ENCODE data around the gene OR2AT4.
"Not testable (repeated sequence)": the region's sequence is repeated elsewhere in the genome, so short reads cannot be mapped to it uniquely, and the experiment has no call there.

Gene OR2AT4

DNA sequence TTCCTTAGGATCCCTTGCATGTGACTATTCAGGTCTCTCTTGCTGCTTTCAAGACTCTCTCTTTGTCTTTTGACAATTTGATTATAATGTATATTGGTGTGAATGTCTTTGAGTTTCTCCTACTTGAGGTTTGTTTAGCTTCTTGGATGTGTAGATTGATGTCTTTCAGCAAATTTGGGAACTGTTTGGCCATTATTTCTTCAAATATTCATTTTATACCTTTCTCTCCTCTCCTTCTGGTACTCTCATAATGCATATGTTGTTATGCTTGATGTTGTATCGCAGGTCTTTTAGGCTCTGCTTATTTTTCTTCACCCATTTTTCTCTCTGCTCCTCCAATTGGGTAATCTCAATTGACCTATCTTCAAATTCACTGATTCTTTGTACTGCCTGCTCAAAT, 44.2 kb downstream of the OR2AT4 start:
- no peak overlapping the region for H3K27ac ChIP-seq (ENCODE audit: insufficient read depth in 1 of 2, low read depth in 1 of 2, low read length in 2 of 2, poor library complexity in 1 of 2, severe bottlenecking in 2 of 2)
- no peaks in the 10 kb centered on the region for H3K27me3 ChIP-seq (replicated peaks in 2 of 5; ENCODE audit: control insufficient read depth in 4 of 5, insufficient read depth in 5 of 5, low read length in 4 of 5)
- POLR2A ChIA-PET = no interaction called here
- H3K4me3 ChIP-seq (ENCODE audit: control insufficient read depth in 1 of 7, extremely low read depth in 1 of 7, insufficient read depth in 4 of 7, low read depth in 2 of 7, low read length in 6 of 7) = no peak overlapping the region
- peaks cover 0 to 4% (median 1%) of the 10 kb centered on the region in 4 experiments for H3K4me1 ChIP-seq (ENCODE audit: control extremely low read depth in 1 of 4, control insufficient read depth in 4 of 4, insufficient read depth in 4 of 4, low read length in 3 of 4)
- no CpG with 5 or more reads among the region's 1 CpG for WGBS (ENCODE audit: insufficient coverage)
- no peaks in the 10 kb centered on the region for H3K36me3 ChIP-seq (ENCODE audit: control insufficient read depth in 4 of 4, insufficient read depth in 4 of 4, low read length in 3 of 4)
- DNase-seq = no peak
- CTCF ChIA-PET = no interaction called here
- H3K9me3 ChIP-seq (ENCODE audit: control extremely low read depth in 1 of 5, control insufficient read depth in 4 of 5, insufficient read depth in 2 of 5, low read depth in 1 of 5, low read length in 4 of 5) = peaks cover 0 to 15% (median 3%) of the 10 kb centered on the region in 5 experiments

GRCh38 chr11:75051043-75051442, 45.6 kb downstream of the OR2AT4 start:
- Histone ChIP-seq H3K4me1 (ENCODE audit: control extremely low read depth in 1 of 4, control insufficient read depth in 4 of 4, insufficient read depth in 4 of 4, low read length in 3 of 4) (peaks cover 0 to 4% (median 1%) of the 10 kb centered on the region in 4 experiments), H3K27ac (ENCODE audit: insufficient read depth in 1 of 2, low read depth in 1 of 2, low read length in 2 of 2, poor library complexity in 1 of 2, severe bottlenecking in 2 of 2) (no peak overlapping the region), H3K4me3 (ENCODE audit: control insufficient read depth in 1 of 7, extremely low read depth in 1 of 7, insufficient read depth in 4 of 7, low read depth in 2 of 7, low read length in 6 of 7) (no peak overlapping the region), H3K27me3 (replicated peaks in 2 of 5; ENCODE audit: control insufficient read depth in 4 of 5, insufficient read depth in 5 of 5, low read length in 4 of 5) (no peaks in the 10 kb centered on the region), H3K9me3 (ENCODE audit: control extremely low read depth in 1 of 5, control insufficient read depth in 4 of 5, insufficient read depth in 2 of 5, low read depth in 1 of 5, low read length in 4 of 5) (peaks cover 0 to 15% (median 3%) of the 10 kb centered on the region in 5 experiments), H3K36me3 (ENCODE audit: control insufficient read depth in 4 of 4, insufficient read depth in 4 of 4, low read length in 3 of 4) (no peaks in the 10 kb centered on the region)
- DNase-seq = no peak
- ChIA-PET CTCF (interaction anchor here (1.3 kb wide), 1 partner anchor 90 kb away, joined by 3 read pairs; no protein-coding TSS in a partner anchor), POLR2A (no interaction called here)
- 62% methylated on average over 5 of the region's 5 CpGs for WGBS (ENCODE audit: insufficient coverage)

- CTCF ChIA-PET = no interaction called here
- Histone ChIP-seq H3K36me3 (ENCODE audit: control insufficient read depth in 4 of 4, insufficient read depth in 4 of 4, low read length in 3 of 4) (no peaks in the 10 kb centered on the region), H3K4me3 (ENCODE audit: control insufficient read depth in 1 of 7, extremely low read depth in 1 of 7, insufficient read depth in 4 of 7, low read depth in 2 of 7, low read length in 6 of 7) (no peak overlapping the region), H3K9me3 (ENCODE audit: control extremely low read depth in 1 of 5, control insufficient read depth in 4 of 5, insufficient read depth in 2 of 5, low read depth in 1 of 5, low read length in 4 of 5) (peaks cover 0 to 15% (median 3%) of the 10 kb centered on the region in 5 experiments), H3K4me1 (ENCODE audit: control extremely low read depth in 1 of 4, control insufficient read depth in 4 of 4, insufficient read depth in 4 of 4, low read length in 3 of 4) (peaks cover 0 to 4% (median 1%) of the 10 kb centered on the region in 4 experiments), H3K27ac (ENCODE audit: insufficient read depth in 1 of 2, low read depth in 1 of 2, low read length in 2 of 2, poor library complexity in 1 of 2, severe bottlenecking in 2 of 2) (no peak overlapping the region), H3K27me3 (replicated peaks in 2 of 5; ENCODE audit: control insufficient read depth in 4 of 5, insufficient read depth in 5 of 5, low read length in 4 of 5) (no peaks in the 10 kb centered on the region)
- DNase-seq = no peak
- POLR2A ChIA-PET = no interaction called here
- WGBS (ENCODE audit: insufficient coverage) = 100% methylated on average over 2 of the region's 4 CpGs
Observed at GRCh38 chr11:75050516-75050915, 46.2 kb downstream of the OR2AT4 start.

DNA sequence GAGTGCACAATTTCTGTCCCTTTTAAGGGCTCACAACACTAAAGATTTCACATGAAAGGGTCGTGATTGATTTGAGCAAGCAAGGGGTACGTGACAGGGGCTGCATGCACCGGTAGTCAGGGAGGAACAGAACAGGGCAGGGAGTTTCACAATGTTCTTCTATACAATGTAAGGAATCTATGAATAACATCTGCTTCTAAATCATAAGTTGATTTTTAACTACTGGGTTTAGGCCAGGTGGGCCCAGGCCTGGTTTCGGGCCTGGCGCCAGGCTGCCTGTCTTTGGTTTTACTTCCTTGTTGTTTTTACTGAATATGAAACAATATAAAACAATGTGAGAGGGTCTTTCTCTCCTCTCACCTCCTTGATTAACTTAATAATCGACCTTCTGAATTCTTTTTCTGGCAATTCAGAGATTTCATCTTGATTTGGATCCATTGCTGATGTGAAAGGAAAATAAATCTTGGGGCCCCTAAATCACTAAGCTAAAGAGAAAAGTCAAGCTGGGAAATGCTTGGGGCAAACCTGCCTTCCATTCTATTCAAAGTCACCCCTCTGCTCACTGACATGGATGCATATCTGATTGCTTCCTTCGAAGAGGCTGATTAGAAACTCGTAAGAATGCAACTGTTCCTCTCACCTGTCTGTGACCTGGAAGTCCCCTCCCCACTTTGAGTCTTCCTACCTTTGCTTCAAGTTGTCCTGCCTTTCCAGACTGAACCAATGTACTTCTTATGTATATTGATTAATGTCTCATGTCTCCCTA, 47.0 kb downstream of the OR2AT4 start:
- DNase-seq; POLR2A ChIA-PET; H3K27ac ChIP-seq (ENCODE audit: insufficient read depth in 1 of 2, low read depth in 1 of 2, low read length in 2 of 2, poor library complexity in 1 of 2, severe bottlenecking in 2 of 2); H3K4me1 ChIP-seq (ENCODE audit: control extremely low read depth in 1 of 4, control insufficient read depth in 4 of 4, insufficient read depth in 4 of 4, low read length in 3 of 4); H3K27me3 ChIP-seq (replicated peaks in 2 of 5; ENCODE audit: control insufficient read depth in 4 of 5, insufficient read depth in 5 of 5, low read length in 4 of 5); CTCF ChIA-PET; H3K36me3 ChIP-seq (ENCODE audit: control insufficient read depth in 4 of 4, insufficient read depth in 4 of 4, low read length in 3 of 4); H3K4me3 ChIP-seq (ENCODE audit: control insufficient read depth in 1 of 7, extremely low read depth in 1 of 7, insufficient read depth in 4 of 7, low read depth in 2 of 7, low read length in 6 of 7): not testable (repeated sequence)
- H3K9me3 ChIP-seq (ENCODE audit: control extremely low read depth in 1 of 5, control insufficient read depth in 4 of 5, insufficient read depth in 2 of 5, low read depth in 1 of 5, low read length in 4 of 5) = peaks cover 0 to 15% (median 2%) of the 10 kb centered on the region in 5 experiments
- 94% methylated on average over 2 of the region's 8 CpGs for WGBS (ENCODE audit: insufficient coverage)

GRCh38 chr11:75047191-75047590, 49.5 kb downstream of the OR2AT4 start:
- 100% methylated on average over 2 of the region's 4 CpGs for WGBS (ENCODE audit: insufficient coverage)
- DNase-seq = no peak
- CTCF ChIA-PET = no interaction called here
- Histone ChIP-seq H3K36me3 (ENCODE audit: control insufficient read depth in 4 of 4, insufficient read depth in 4 of 4, low read length in 3 of 4) (no peaks in the 10 kb centered on the region), H3K27ac (ENCODE audit: insufficient read depth in 1 of 2, low read depth in 1 of 2, low read length in 2 of 2, poor library complexity in 1 of 2, severe bottlenecking in 2 of 2) (no peak overlapping the region), H3K4me3 (ENCODE audit: control insufficient read depth in 1 of 7, extremely low read depth in 1 of 7, insufficient read depth in 4 of 7, low read depth in 2 of 7, low read length in 6 of 7) (no peak overlapping the region), H3K27me3 (replicated peaks in 2 of 5; ENCODE audit: control insufficient read depth in 4 of 5, insufficient read depth in 5 of 5, low read length in 4 of 5) (no peaks in the 10 kb centered on the region), H3K9me3 (ENCODE audit: control extremely low read depth in 1 of 5, control insufficient read depth in 4 of 5, insufficient read depth in 2 of 5, low read depth in 1 of 5, low read length in 4 of 5) (peaks cover 0 to 2% (median 0%) of the 10 kb centered on the region in 5 experiments), H3K4me1 (ENCODE audit: control extremely low read depth in 1 of 4, control insufficient read depth in 4 of 4, insufficient read depth in 4 of 4, low read length in 3 of 4) (peaks cover 0 to 4% (median 1%) of the 10 kb centered on the region in 4 experiments)
- POLR2A ChIA-PET = no interaction called here

GRCh38 chr11:75046668-75047067, 50.0 kb downstream of the OR2AT4 start:
- CTCF ChIA-PET; H3K4me3 ChIP-seq (ENCODE audit: control insufficient read depth in 1 of 7, extremely low read depth in 1 of 7, insufficient read depth in 4 of 7, low read depth in 2 of 7, low read length in 6 of 7); H3K27ac ChIP-seq (ENCODE audit: insufficient read depth in 1 of 2, low read depth in 1 of 2, low read length in 2 of 2, poor library complexity in 1 of 2, severe bottlenecking in 2 of 2); DNase-seq; H3K9me3 ChIP-seq (ENCODE audit: control extremely low read depth in 1 of 5, control insufficient read depth in 4 of 5, insufficient read depth in 2 of 5, low read depth in 1 of 5, low read length in 4 of 5); H3K4me1 ChIP-seq (ENCODE audit: control extremely low read depth in 1 of 4, control insufficient read depth in 4 of 4, insufficient read depth in 4 of 4, low read length in 3 of 4); H3K36me3 ChIP-seq (ENCODE audit: control insufficient read depth in 4 of 4, insufficient read depth in 4 of 4, low read length in 3 of 4); POLR2A ChIA-PET; H3K27me3 ChIP-seq (replicated peaks in 2 of 5; ENCODE audit: control insufficient read depth in 4 of 5, insufficient read depth in 5 of 5, low read length in 4 of 5): not testable (repeated sequence)
- WGBS (ENCODE audit: insufficient coverage) = 93% methylated on average over 5 of the region's 5 CpGs

GRCh38 chr11:75044381-75045170, 52.1 kb downstream of the OR2AT4 start:
- H3K4me1 ChIP-seq (ENCODE audit: control extremely low read depth in 1 of 4, control insufficient read depth in 4 of 4, insufficient read depth in 4 of 4, low read length in 3 of 4); H3K27me3 ChIP-seq (replicated peaks in 2 of 5; ENCODE audit: control insufficient read depth in 4 of 5, insufficient read depth in 5 of 5, low read length in 4 of 5); H3K36me3 ChIP-seq (ENCODE audit: control insufficient read depth in 4 of 4, insufficient read depth in 4 of 4, low read length in 3 of 4); POLR2A ChIA-PET; H3K9me3 ChIP-seq (ENCODE audit: control extremely low read depth in 1 of 5, control insufficient read depth in 4 of 5, insufficient read depth in 2 of 5, low read depth in 1 of 5, low read length in 4 of 5); H3K4me3 ChIP-seq (ENCODE audit: control insufficient read depth in 1 of 7, extremely low read depth in 1 of 7, insufficient read depth in 4 of 7, low read depth in 2 of 7, low read length in 6 of 7); H3K27ac ChIP-seq (ENCODE audit: insufficient read depth in 1 of 2, low read depth in 1 of 2, low read length in 2 of 2, poor library complexity in 1 of 2, severe bottlenecking in 2 of 2); DNase-seq: not testable (repeated sequence)
- CTCF ChIA-PET = interaction anchor here (1.0 kb wide), 1 partner anchor 22 kb away, joined by 3 read pairs; no protein-coding TSS in a partner anchor
- 90% methylated on average over 15 of the region's 15 CpGs for WGBS (ENCODE audit: insufficient coverage)

Data from common myeloid progenitor, CD34-positive (primary cell).